GM12878 (cell line): Measurements from ENCODE around the gene SLC22A31. TPM values are rescaled to one million over a fixed set of nuclear protein-coding genes. Genes with fewer than 3 reads are reported as not detected.

Experiments used
- ATAC-seq: fragments of 200-7000 bp; cut with Tn5 transposase; 3 replicates; pipeline ENCODE4 v1.9.1; 2020; ENCODE audit warnings: mild to moderate bottlenecking, moderate library complexity
- BruUV-seq: library from RNA; stranded (reverse); fragments of 400-500 nt; replicated peaks from 2 replicates; lab custom pipeline; 2021; lab: Mats Ljungman, UMichigan
- CTCF ChIA-PET: fragments of 300-600 bp; sonication (Branson Sonifier 250); formaldehyde crosslinking; extraction: SDS; loops from one replicate; lab custom pipeline; 2021; ENCODE audit warnings: inconsistent platforms; lab: Yijun Ruan, JAX
- POLR2A ChIA-PET: fragments of 350-600 bp; formaldehyde crosslinking; extraction: SDS; loops from one replicate; lab custom pipeline; 2021; ENCODE audit warnings: inconsistent platforms; lab: Charles Lee
- RAD21 ChIA-PET: fragments of 300-600 bp; sonication (Branson Sonifier 250); formaldehyde crosslinking; loops from one replicate; lab custom pipeline; 2023; ENCODE audit warnings: antibody characterized with exemption; ENCODE audit not compliant: unreplicated experiment; lab: Charles Lee
- SMC1A ChIA-PET: fragments of 300-600 bp; sonication (Branson Sonifier 250); formaldehyde crosslinking; loops from one replicate; lab custom pipeline; 2023; ENCODE audit not compliant: unreplicated experiment, uncharacterized antibody; lab: Charles Lee
- DNase-seq: peaks from one replicate; pipeline ENCODE4 v3.0.0-alpha.2; 2011; ENCODE audit warnings: low read depth, low spot score
- FAIRE-seq: peaks from 3 replicates; lab custom pipeline; 2011; peaks lifted over from hg19 to GRCh38; lab: Jason Lieb, UNC
- H2AFZ ChIP-seq: 2 replicates; pipeline ENCODE4 v1.6.0; 2011; ENCODE audit warnings: low read depth, low read length, control low read depth; ENCODE audit not compliant: control insufficient read depth
- H3K27ac ChIP-seq: 2 replicates; pipeline ENCODE4 v1.5.1; 2011; ENCODE audit warnings: control low read depth; ENCODE audit not compliant: control insufficient read depth, insufficient read depth
- H3K27me3 ChIP-seq, 2 experiments: replicated peaks in 1 of 2; 2 replicates each; pipeline versions ENCODE4 v1.6.0 to v1.6.1; 2011; ENCODE audit warnings: low read length in 1 of 2; ENCODE audit not compliant: control insufficient read depth in 2 of 2, insufficient read depth in 2 of 2
- H3K36me3 ChIP-seq, 2 experiments: 2 replicates each; pipeline ENCODE4 v1.5.1; 2011; ENCODE audit warnings: low read length in 1 of 2; ENCODE audit not compliant: control insufficient read depth in 2 of 2, insufficient read depth in 2 of 2
- H3K4me1 ChIP-seq: 2 replicates; pipeline ENCODE4 v1.6.1; 2011; ENCODE audit warnings: mild to moderate bottlenecking, low read length, moderate library complexity, mixed read lengths; ENCODE audit not compliant: control insufficient read depth, insufficient read depth
- H3K4me2 ChIP-seq: 2 replicates; pipeline ENCODE4 v1.6.0; 2011; ENCODE audit warnings: control low read depth; ENCODE audit not compliant: control insufficient read depth, insufficient read depth
- H3K4me3 ChIP-seq: fragments of 200-600 bp; sonication (generic); 2 replicates; pipeline ENCODE4 v1.5.1; 2016
- H3K79me2 ChIP-seq: 2 replicates; pipeline ENCODE4 v1.6.0; 2011; ENCODE audit warnings: low read length; ENCODE audit not compliant: control insufficient read depth, insufficient read depth
- H3K9ac ChIP-seq: 2 replicates; pipeline ENCODE4 v1.8.0; 2011; ENCODE audit warnings: low read length, control low read depth, mixed read lengths; ENCODE audit not compliant: control insufficient read depth, insufficient read depth
- H3K9me3 ChIP-seq: replicated peaks from 3 replicates; pipeline ENCODE4 v1.5.1; 2011; ENCODE audit warnings: mild to moderate bottlenecking, low read length; ENCODE audit not compliant: control insufficient read depth, insufficient read depth
- H4K20me1 ChIP-seq: 2 replicates; pipeline ENCODE4 v1.6.0; 2011; ENCODE audit not compliant: control insufficient read depth, insufficient read depth
- RAD21 ChIP-seq: IDR thresholded peaks from 2 replicates; pipeline ENCODE4 v1.6.1; 2011; ENCODE audit warnings: mild to moderate bottlenecking, low read depth, low read length, moderate library complexity; ENCODE audit not compliant: insufficient read depth
- STAT3 ChIP-seq: IDR thresholded peaks from 2 replicates; pipeline ENCODE4 v1.6.1; 2011; ENCODE audit warnings: low read depth, low read length, improper control_type of control experiment
- TCF3 ChIP-seq: IDR thresholded peaks from 2 replicates; pipeline ENCODE4 v1.6.1; 2012; ENCODE audit warnings: low read depth, mild to moderate bottlenecking, low read length, borderline replicate concordance; ENCODE audit not compliant: insufficient read depth
- WGBS: methylation state at CpG from one replicate; pipeline ENCODE4 v1.1.6; 2016; ENCODE audit warnings: low lambda C conversion rate; ENCODE audit not compliant: insufficient replicate concordance, insufficient coverage; ENCODE audit errors: missing lambda C conversion rate; 5-methylcytosine and 5-hydroxymethylcytosine counted together
- in situ Hi-C: fragments of 300-500 bp; cut with MboI; formaldehyde crosslinking; loops from 9 replicates; pipeline ENCODE4 v1.14.3; 2018; ENCODE audit warnings: mixed read lengths
- intact Hi-C: fragments of 100-400 bp; cut with micrococcal nuclease; formaldehyde crosslinking; loops from one replicate; pipeline ENCODE4 v1.14.2; 2022; ENCODE audit not compliant: unreplicated experiment
- polyA plus RNA-seq, 11 experiments: library from polyadenylated mRNA; depleted of rRNA in 4 of 11; unstranded in 6 of 11; stranded (reverse) in 5 of 11; fragments of >200 nt; fragmentation: Nextera tagmentation in 4 of 11; fragmentation: Illumina TruSeq in 1 of 11; extraction: Ambion mirVana in 4 of 11; extraction: Trizol in 1 of 11; gene quantifications; 1 replicate in 1 of 11; 2 replicates in 10 of 11; pipeline versions ENCODE4 v1.2.1 to v1.2.3, GENCODE V29; 2011 to 2016; ENCODE audit warnings: inconsistent platforms in 2 of 11, missing spikeins in 2 of 11, low read depth in 1 of 11
- total RNA-seq, 4 experiments: library from RNA; depleted of rRNA in 3 of 4; stranded (reverse); fragments of >200 nt in 3 of 4; fragmentation: Illumina TruSeq in 1 of 4; extraction: Trizol in 1 of 4; gene quantifications; 2 replicates each; pipeline versions ENCODE4 v1.2.1 to v1.2.3, GENCODE V29; 2013 to 2021

Gene SLC22A31
- total and polyA plus RNA-seq, 10 of the 15 experiments (the other 5 are each of a cell fraction or from before 2014, with no cell fraction given) = 0.13 to 0.24 (median 0.23) TPM; not detected in 7

- intact Hi-C loops (no loop called here), in situ Hi-C loops (loop anchor here (5.0 kb wide), 3 partner anchors 231 to 421 kb away; no protein-coding TSS in a partner anchor)
- 25% methylated on average over 23 of the region's 23 CpGs for WGBS
- no peak overlapping the region for H3K27ac ChIP-seq
- no peak for DNase-seq
- H2AFZ ChIP-seq = no peak overlapping the region
- RAD21 ChIA-PET = interaction anchor here (1.7 to 1.9 kb wide), 2 partner anchors 197 to 431 kb away, joined by 8 to 9 read pairs; no protein-coding TSS in a partner anchor
- no peaks in the 10 kb centered on the region for H3K36me3 ChIP-seq
- H3K4me3 ChIP-seq = no peak overlapping the region
- no peak overlapping the region for H3K9ac ChIP-seq
- H3K4me2 ChIP-seq = no peak overlapping the region
- no TSS peak for BruUV-seq
- TF ChIP-seq STAT3 (no peak), RAD21 (0 out of 2 replicates have a peak, but pooled peaks have one; percentile 14), TCF3 (no peak)
- CTCF ChIA-PET = interaction anchor here (1.1 to 2.3 kb wide), 2 partner anchors 24 to 431 kb away, joined by 3 to 11 read pairs; no protein-coding TSS in a partner anchor
- H3K79me2 ChIP-seq = no peaks in the 10 kb centered on the region
- no peaks in the 10 kb centered on the region; the same call in 1 of the 2 replicates for H4K20me1 ChIP-seq
- SMC1A ChIA-PET = no interaction called here
- H3K9me3 ChIP-seq = no peaks in the 10 kb centered on the region
- H3K27me3 ChIP-seq = peaks cover 0 to 8% of the 10 kb centered on the region in 2 experiments; a peak in 2 of 4 replicates
- POLR2A ChIA-PET = no interaction called here
- FAIRE-seq = no peak
- peaks cover 7% of the 10 kb centered on the region for H3K4me1 ChIP-seq
- no peak for ATAC-seq
These were observed 31.8 kb downstream of the SLC22A31 start for GRCh38 chr16:89168381-89169189.
